Stomach smooth muscle (tissue), 2 donors: Measurements from ENCODE around the gene SH3RF3.

Source experiments
- H3K27ac ChIP-seq: one replicate; pipeline ENCODE4 v1.7.0; 2013; ENCODE audit warnings: mild to moderate bottlenecking, low read length, inconsistent platforms
- H3K27me3 ChIP-seq, 2 donors: one replicate each; pipeline ENCODE4 v1.7.0; 2013; ENCODE audit warnings: low read length in 2 of 2; ENCODE audit not compliant: insufficient read depth in 2 of 2, control insufficient read depth in 1 of 2
- H3K36me3 ChIP-seq, 2 donors: one replicate each; pipeline ENCODE4 v1.7.0; 2013; ENCODE audit warnings: low read length in 2 of 2; ENCODE audit not compliant: control insufficient read depth in 2 of 2, insufficient read depth in 2 of 2
- H3K4me1 ChIP-seq: one replicate; pipeline ENCODE4 v1.7.0; 2013; ENCODE audit warnings: low read length; ENCODE audit not compliant: control insufficient read depth, insufficient read depth
- H3K4me3 ChIP-seq, 2 donors: one replicate each; pipeline ENCODE4 v1.7.0; 2013; ENCODE audit warnings: low read length in 2 of 2
- H3K9ac ChIP-seq, 2 donors: one replicate each; pipeline ENCODE4 v1.7.0; 2013; ENCODE audit warnings: low read length in 2 of 2, mild to moderate bottlenecking in 1 of 2
- H3K9me3 ChIP-seq, 2 donors: one replicate each; pipeline ENCODE4 v1.7.0; 2013; ENCODE audit warnings: low read length in 2 of 2; ENCODE audit not compliant: control insufficient read depth in 2 of 2
- donor health status: healthy.
- donor health status: Pancreatic carcinoma.

SH3RF3 gene

GRCh38 chr2:109203246-109204011, 74.4 kb downstream of the SH3RF3 start:
- peaks cover 0 to 4% of the 10 kb centered on the region in 2 donors for H3K9me3 ChIP-seq
- peaks cover 5% of the 10 kb centered on the region for H3K4me1 ChIP-seq
- no peaks in the 10 kb centered on the region for H3K36me3 ChIP-seq
- H3K4me3 ChIP-seq, result no peak overlapping the region
- no peak overlapping the region for H3K9ac ChIP-seq
- no peaks in the 10 kb centered on the region for H3K27me3 ChIP-seq
- no peak overlapping the region for H3K27ac ChIP-seq

GRCh38 chr2:109204412-109204811, 75.4 kb downstream of the SH3RF3 start:
- Histone ChIP-seq H3K27me3 (no peaks in the 10 kb centered on the region), H3K27ac (no peak overlapping the region), H3K36me3 (no peaks in the 10 kb centered on the region), H3K9me3 (peaks cover 0 to 4% of the 10 kb centered on the region in 2 donors), H3K9ac (no peak overlapping the region), H3K4me3 (no peak overlapping the region), H3K4me1 (peaks cover 8% of the 10 kb centered on the region)

GRCh38 chr2:109205447-109205846, 76.4 kb downstream of the SH3RF3 start:
- H3K4me3 ChIP-seq, result no peak overlapping the region
- H3K9me3 ChIP-seq, result peaks cover 0 to 4% of the 10 kb centered on the region in 2 donors
- H3K27ac ChIP-seq, result no peak overlapping the region
- H3K4me1 ChIP-seq, result peaks cover 16% of the 10 kb centered on the region
- H3K27me3 ChIP-seq, result no peaks in the 10 kb centered on the region
- no peak overlapping the region for H3K9ac ChIP-seq
- no peaks in the 10 kb centered on the region for H3K36me3 ChIP-seq

DNA sequence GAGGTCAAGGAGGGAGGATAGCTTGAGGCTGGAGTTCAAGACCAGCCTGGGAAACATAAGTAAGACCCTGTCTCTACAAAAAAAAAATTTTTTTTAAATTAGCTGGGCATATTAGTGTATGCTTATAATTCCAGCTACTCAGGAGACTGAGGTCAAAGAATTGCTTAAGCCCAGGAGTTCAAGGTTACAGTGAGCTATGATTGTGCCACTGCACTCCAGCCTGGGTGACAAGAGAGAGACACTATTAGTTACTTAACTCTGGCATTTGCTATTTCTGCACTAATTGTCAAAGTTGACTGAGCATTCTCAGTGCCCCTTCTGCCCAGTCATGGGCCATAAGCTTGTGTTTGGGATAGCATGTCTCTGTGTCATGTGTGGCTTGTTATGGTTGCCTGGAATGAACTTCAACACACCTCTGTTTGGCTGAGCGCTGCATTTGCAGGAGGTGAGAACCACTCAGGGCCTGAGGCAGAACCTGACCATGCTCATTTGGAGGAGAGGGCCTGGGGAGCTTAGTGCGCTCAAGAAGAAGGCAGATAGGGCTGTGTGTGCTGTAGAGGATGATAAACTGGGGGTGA, 77.7 kb downstream of the SH3RF3 start:
- no peak overlapping the region for H3K9ac ChIP-seq
- peaks cover 0 to 4% of the 10 kb centered on the region in 2 donors for H3K9me3 ChIP-seq
- H3K36me3 ChIP-seq, result no peaks in the 10 kb centered on the region
- no peaks in the 10 kb centered on the region for H3K27me3 ChIP-seq
- peaks cover 19% of the 10 kb centered on the region for H3K4me1 ChIP-seq
- H3K27ac ChIP-seq, result no peak overlapping the region
- H3K4me3 ChIP-seq, result no peak overlapping the region

- peaks cover 0 to 4% of the 10 kb centered on the region in 2 donors for H3K9me3 ChIP-seq
- H3K27ac ChIP-seq, result no peak overlapping the region
- H3K36me3 ChIP-seq, result no peaks in the 10 kb centered on the region
- peaks cover 19% of the 10 kb centered on the region for H3K4me1 ChIP-seq
- H3K9ac ChIP-seq, result no peak overlapping the region
- no peaks in the 10 kb centered on the region for H3K27me3 ChIP-seq
- no peak overlapping the region for H3K4me3 ChIP-seq
These were observed 78.2 kb downstream of the SH3RF3 start for GRCh38 chr2:109207176-109207575.

GRCh38 chr2:109208071-109208950, 79.3 kb downstream of the SH3RF3 start:
- Histone ChIP-seq H3K9me3 (peaks cover 0 to 4% of the 10 kb centered on the region in 2 donors), H3K4me3 (no peak overlapping the region), H3K36me3 (no peaks in the 10 kb centered on the region), H3K27me3 (no peaks in the 10 kb centered on the region), H3K9ac (no peak overlapping the region), H3K27ac (no peak overlapping the region), H3K4me1 (peaks cover 24% of the 10 kb centered on the region)

- Histone ChIP-seq H3K9ac (no peak overlapping the region), H3K27ac (no peak overlapping the region), H3K27me3 (no peaks in the 10 kb centered on the region), H3K9me3 (peaks cover 0 to 4% of the 10 kb centered on the region in 2 donors), H3K4me3 (no peak overlapping the region), H3K36me3 (no peaks in the 10 kb centered on the region), H3K4me1 (peaks cover 29% of the 10 kb centered on the region)
These were observed 79.9 kb downstream of the SH3RF3 start for GRCh38 chr2:109208951-109209335.

- no peak overlapping the region for H3K27ac ChIP-seq
- H3K36me3 ChIP-seq, result no peaks in the 10 kb centered on the region
- no peak overlapping the region for H3K4me3 ChIP-seq
- no peaks in the 10 kb centered on the region for H3K27me3 ChIP-seq
- no peak overlapping the region for H3K9ac ChIP-seq
- peaks cover 0 to 4% of the 10 kb centered on the region in 2 donors for H3K9me3 ChIP-seq
- H3K4me1 ChIP-seq, result peaks cover 32% of the 10 kb centered on the region
These were observed 80.4 kb downstream of the SH3RF3 start for GRCh38 chr2:109209412-109209811.

- Histone ChIP-seq H3K27ac (no peak overlapping the region), H3K4me1 (peaks cover 32% of the 10 kb centered on the region), H3K9ac (no peak overlapping the region), H3K27me3 (no peaks in the 10 kb centered on the region), H3K4me3 (no peak overlapping the region), H3K36me3 (no peaks in the 10 kb centered on the region), H3K9me3 (peaks cover 0 to 4% of the 10 kb centered on the region in 2 donors)
These were observed 80.9 kb downstream of the SH3RF3 start for GRCh38 chr2:109209941-109210340.

DNA sequence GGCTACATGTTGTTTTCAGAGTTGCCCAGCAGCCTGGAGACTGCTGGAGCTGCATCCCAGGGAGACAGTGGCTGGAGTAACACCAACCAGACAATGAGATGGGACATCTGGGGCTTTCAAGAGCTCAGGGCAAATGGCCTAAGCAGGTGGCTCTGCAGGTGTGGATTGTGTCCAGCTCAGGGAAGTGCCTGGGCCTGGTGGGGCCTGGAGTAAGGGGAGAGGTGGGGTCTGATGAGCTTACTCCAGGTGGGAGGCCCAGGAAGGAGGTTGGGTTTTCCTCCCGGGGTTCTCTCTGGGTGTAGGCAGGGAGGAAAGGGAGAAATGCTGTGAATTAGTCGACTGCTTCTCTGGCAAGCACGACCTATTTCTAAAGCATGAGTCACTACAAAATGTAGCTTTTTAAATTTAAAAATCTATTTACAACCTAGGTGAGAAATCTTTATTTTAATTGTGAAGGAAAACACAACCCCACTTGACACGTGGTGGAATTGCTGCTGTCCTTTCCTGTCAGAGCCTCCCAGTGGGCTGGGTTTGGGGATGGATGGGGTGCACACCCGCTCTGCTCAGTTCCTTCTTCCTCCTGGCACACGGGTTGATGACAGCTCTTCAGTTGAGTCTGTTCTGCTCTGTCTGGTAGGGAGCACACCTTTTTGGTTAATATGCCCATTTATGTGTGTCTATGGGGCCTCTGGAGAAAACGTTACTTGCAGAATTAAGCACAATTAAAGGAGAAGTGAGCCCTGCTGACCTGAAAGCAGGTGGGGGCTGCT, 81.6 kb downstream of the SH3RF3 start:
- Histone ChIP-seq H3K4me1 (peaks cover 32% of the 10 kb centered on the region), H3K27ac (no peak overlapping the region), H3K9me3 (peaks cover 0 to 4% of the 10 kb centered on the region in 2 donors), H3K36me3 (no peaks in the 10 kb centered on the region), H3K27me3 (no peaks in the 10 kb centered on the region), H3K4me3 (no peak overlapping the region), H3K9ac (no peak overlapping the region)
